Sigmoid colon (tissue), 7 donors: ENCODE results near the gene LMBR1. TPM values are rescaled to one million over a fixed set of nuclear protein-coding genes. Genes with fewer than 3 reads are reported as not detected.

Experiments used
- DNase-seq: peaks from one replicate; pipeline ENCODE4 v3.0.0-alpha.2; 2019
- H3K27ac ChIP-seq, 4 donors: fragments of 200-600 bp; sonication (generic); one replicate each; pipeline ENCODE4 v1.5.1; 2016 to 2019; ENCODE audit warnings: mild to moderate bottlenecking in 1 of 4
- H3K27me3 ChIP-seq, 3 donors: fragments of 200-600 bp; sonication (generic); one replicate each; pipeline ENCODE4 v1.5.1; 2019; ENCODE audit warnings: mild to moderate bottlenecking in 1 of 3
- H3K36me3 ChIP-seq, 4 donors: fragments of 200-600 bp; sonication (generic); one replicate each; pipeline ENCODE4 v1.5.1; 2016 to 2019
- H3K4me1 ChIP-seq, 4 donors: fragments of 200-600 bp; sonication (generic); one replicate each; pipeline ENCODE4 v1.5.1; 2017 to 2019
- H3K4me3 ChIP-seq, 4 donors: fragments of 200-600 bp; sonication (generic); one replicate each; pipeline ENCODE4 v1.5.1; 2017 to 2019; ENCODE audit warnings: mild to moderate bottlenecking in 2 of 4, moderate library complexity in 1 of 4
- H3K9me3 ChIP-seq, 4 donors: fragments of 200-600 bp in 3 of 4; sonication (generic) in 3 of 4; one replicate each; pipeline versions ENCODE4 v1.5.1 to v1.6.1; 2013 to 2019
- EP300 ChIP-seq, 4 donors: sonication (generic); formaldehyde crosslinking; IDR thresholded peaks; one replicate each; pipeline ENCODE4 v1.6.1; 2017; ENCODE audit warnings: antibody characterized with exemption in 4 of 4
- POLR2A ChIP-seq, 2 donors: fragments of 450-650 bp; IDR thresholded peaks; one replicate each; pipeline ENCODE4 v1.6.1; 2016; ENCODE audit warnings: antibody characterized with exemption in 2 of 2, mild to moderate bottlenecking in 2 of 2, moderate library complexity in 2 of 2
- POLR2AphosphoS5 ChIP-seq, 4 donors: sonication (generic); formaldehyde crosslinking; IDR thresholded peaks; one replicate each; pipeline ENCODE4 v1.6.1; 2017; ENCODE audit warnings: antibody characterized with exemption in 4 of 4
- WGBS, 2 donors: extraction: QIAGEN DNeasy Blood & Tissue Kit; methylation state at CpG; one replicate each; pipeline ENCODE4 v1.1.7; 2013; 5-methylcytosine and 5-hydroxymethylcytosine counted together
- intact Hi-C: fragments of 100-400 bp; cut with DNase I; formaldehyde crosslinking; loops from one replicate; pipeline ENCODE4 v1.15.1; 2023
- polyA plus RNA-seq, 3 donors: library from polyadenylated mRNA; stranded (reverse); fragments of 200-250 nt; gene quantifications; one replicate each; pipeline ENCODE4 v1.2.3, GENCODE V29; 2013
- total RNA-seq, 4 donors: library from RNA; depleted of rRNA; stranded (reverse); fragments of >200 nt; gene quantifications; one replicate each; pipeline ENCODE4 v1.1.0, GENCODE V29; 2016
- TF ChIP-seq, protein P1 (sequence below), 4 experiments: fragments of 450-650 bp in 3 of 4; fragments of 200-600 bp in 1 of 4; IDR thresholded peaks; one replicate each; pipeline ENCODE4 v1.5.1; 2016 to 2019; ENCODE audit warnings: antibody characterized with exemption in 4 of 4, mild to moderate bottlenecking in 3 of 4, moderate library complexity in 2 of 4
- donor health status: healthy with polysubstance abuse.
- donor health status: Bipolar disorder and iron deficiency.
- donor health status: healthy.

Gene LMBR1
- total and polyA plus RNA-seq, 7 donors = 2.5 to 60.9 (median 43.9) TPM

DNA sequence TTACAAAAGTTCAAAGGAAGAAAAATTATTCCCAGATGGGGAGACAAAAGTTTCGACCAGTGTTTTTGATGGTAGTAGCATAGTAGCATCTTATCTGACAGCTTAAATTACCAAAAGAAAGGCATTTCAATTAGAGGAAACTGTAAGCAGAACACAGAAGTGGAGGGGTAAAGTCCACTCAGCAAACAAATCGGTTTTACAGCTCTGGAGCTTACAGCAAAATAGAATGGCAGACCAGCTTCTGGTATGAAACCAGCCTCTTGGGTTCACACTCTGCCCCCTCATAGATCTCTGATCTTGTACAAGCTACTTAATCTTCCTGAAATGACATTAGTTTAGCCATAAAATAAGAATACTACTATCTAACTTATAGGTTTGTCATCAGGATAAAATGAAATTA is 133.8 kb downstream of the LMBR1 start:
- Histone ChIP-seq H3K36me3 (peaks cover 0 to 7% (median 0%) of the 10 kb centered on the region in 4 donors), H3K27me3 (no peaks in the 10 kb centered on the region), H3K4me1 (no peaks in the 10 kb centered on the region), H3K27ac (no peak overlapping the region), H3K9me3 (no peaks in the 10 kb centered on the region), H3K4me3 (no peak overlapping the region)
- no peak for DNase-seq
- TF ChIP-seq POLR2A (IDR thresholded peaks at IDR 0.05) = no peak
- TF ChIP-seq, protein P1, sequence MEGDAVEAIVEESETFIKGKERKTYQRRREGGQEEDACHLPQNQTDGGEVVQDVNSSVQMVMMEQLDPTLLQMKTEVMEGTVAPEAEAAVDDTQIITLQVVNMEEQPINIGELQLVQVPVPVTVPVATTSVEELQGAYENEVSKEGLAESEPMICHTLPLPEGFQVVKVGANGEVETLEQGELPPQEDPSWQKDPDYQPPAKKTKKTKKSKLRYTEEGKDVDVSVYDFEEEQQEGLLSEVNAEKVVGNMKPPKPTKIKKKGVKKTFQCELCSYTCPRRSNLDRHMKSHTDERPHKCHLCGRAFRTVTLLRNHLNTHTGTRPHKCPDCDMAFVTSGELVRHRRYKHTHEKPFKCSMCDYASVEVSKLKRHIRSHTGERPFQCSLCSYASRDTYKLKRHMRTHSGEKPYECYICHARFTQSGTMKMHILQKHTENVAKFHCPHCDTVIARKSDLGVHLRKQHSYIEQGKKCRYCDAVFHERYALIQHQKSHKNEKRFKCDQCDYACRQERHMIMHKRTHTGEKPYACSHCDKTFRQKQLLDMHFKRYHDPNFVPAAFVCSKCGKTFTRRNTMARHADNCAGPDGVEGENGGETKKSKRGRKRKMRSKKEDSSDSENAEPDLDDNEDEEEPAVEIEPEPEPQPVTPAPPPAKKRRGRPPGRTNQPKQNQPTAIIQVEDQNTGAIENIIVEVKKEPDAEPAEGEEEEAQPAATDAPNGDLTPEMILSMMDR (IDR thresholded peaks at IDR 0.05) = no peak
- no peak for TF ChIP-seq EP300 (IDR thresholded peaks at IDR 0.05)
- no peak for TF ChIP-seq POLR2AphosphoS5 (IDR thresholded peaks at IDR 0.05)
- intact Hi-C loops = no loop called here
- WGBS, 2 donors = 60 to 82% methylated on average over 2 of the region's 2 CpGs

DNA sequence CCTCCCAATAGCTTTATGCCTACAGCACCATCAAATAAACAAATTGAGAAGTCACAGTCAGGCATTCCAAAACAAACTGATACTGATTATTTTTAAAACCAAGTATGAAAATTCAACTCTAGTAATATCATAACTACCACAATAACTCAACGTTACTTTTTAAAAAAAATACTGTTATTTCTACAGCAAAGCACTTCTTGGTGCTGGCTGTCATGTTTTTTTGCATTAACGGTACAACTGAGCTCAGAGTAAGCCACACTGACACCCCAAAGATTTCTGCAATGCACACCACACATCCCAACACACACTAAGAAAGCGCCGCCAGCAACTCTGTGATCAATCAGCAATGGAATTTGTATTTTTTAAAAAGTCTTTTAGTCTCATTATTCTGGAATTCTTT is 138.8 kb downstream of the LMBR1 start:
- no peak for TF ChIP-seq EP300 (IDR thresholded peaks at IDR 0.05)
- TF ChIP-seq, protein P1 (IDR thresholded peaks at IDR 0.05) = no peak
- TF ChIP-seq POLR2AphosphoS5 (IDR thresholded peaks at IDR 0.05) = no peak
- TF ChIP-seq POLR2A (IDR thresholded peaks at IDR 0.05) = no peak
- WGBS, 2 donors = 86 to 93% methylated on average over 4 of the region's 4 CpGs
- no peak overlapping the region for H3K4me3 ChIP-seq
- intact Hi-C loops = no loop called here
- H3K27ac ChIP-seq = no peak overlapping the region
- no peaks in the 10 kb centered on the region for H3K4me1 ChIP-seq
- no peaks in the 10 kb centered on the region for H3K27me3 ChIP-seq
- DNase-seq = no peak
- no peaks in the 10 kb centered on the region for H3K9me3 ChIP-seq
- peaks cover 0 to 7% (median 0%) of the 10 kb centered on the region in 4 donors for H3K36me3 ChIP-seq

DNA sequence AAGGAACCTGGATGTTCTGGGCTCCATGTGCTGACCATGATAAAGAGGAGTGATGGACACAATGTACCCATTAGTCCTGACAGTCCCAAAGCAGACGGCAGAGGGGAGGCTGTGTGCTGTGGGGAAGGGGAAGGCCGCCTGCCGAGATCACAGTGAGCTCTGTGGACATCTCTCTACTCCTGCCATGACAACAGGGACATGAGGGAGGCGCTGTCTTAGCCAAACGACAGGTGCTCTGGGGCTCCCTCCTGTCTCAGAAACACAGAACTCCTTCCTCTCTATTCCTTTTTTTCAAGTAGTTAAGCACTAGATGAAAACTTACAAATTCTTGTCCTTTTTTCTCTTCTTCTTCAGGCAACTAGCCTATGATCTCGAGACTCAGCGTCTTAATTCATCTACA is 139.4 kb downstream of the LMBR1 start:
- Histone ChIP-seq H3K27me3 (no peaks in the 10 kb centered on the region), H3K9me3 (no peaks in the 10 kb centered on the region), H3K36me3 (peaks cover 0 to 7% (median 0%) of the 10 kb centered on the region in 4 donors), H3K4me3 (no peak overlapping the region), H3K4me1 (no peaks in the 10 kb centered on the region), H3K27ac (no peak overlapping the region)
- WGBS, 2 donors = 94 to 95% methylated on average over 7 of the region's 7 CpGs
- intact Hi-C loops = no loop called here
- no peak for DNase-seq
- TF ChIP-seq POLR2AphosphoS5 (IDR thresholded peaks at IDR 0.05) (no peak), EP300 (IDR thresholded peaks at IDR 0.05) (no peak)

DNA sequence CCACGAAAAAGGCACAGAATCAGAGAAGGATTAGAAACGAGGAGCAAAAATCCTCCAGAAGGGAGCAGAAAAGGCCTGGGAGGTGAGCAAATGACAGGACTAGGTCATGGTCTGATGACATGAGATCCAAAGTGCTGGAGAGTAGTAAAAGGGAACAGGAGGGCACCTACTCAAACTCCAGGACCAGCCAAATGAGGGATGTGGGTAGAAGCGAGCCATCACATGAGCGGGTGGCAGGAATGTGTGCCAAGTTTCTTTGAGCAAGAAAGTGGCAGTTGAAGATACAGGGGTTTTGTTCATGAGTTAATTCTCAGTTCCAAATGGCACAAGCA is 139.8 kb downstream of the LMBR1 start:
- TF ChIP-seq, protein P1 (IDR thresholded peaks at IDR 0.05) = no peak
- TF ChIP-seq POLR2AphosphoS5 (IDR thresholded peaks at IDR 0.05) (no peak), POLR2A (IDR thresholded peaks at IDR 0.05) (no peak), EP300 (IDR thresholded peaks at IDR 0.05) (no peak)
- Histone ChIP-seq H3K9me3 (no peaks in the 10 kb centered on the region), H3K4me3 (no peak overlapping the region), H3K27ac (no peak overlapping the region), H3K36me3 (peaks cover 0 to 7% (median 0%) of the 10 kb centered on the region in 4 donors), H3K27me3 (no peaks in the 10 kb centered on the region), H3K4me1 (no peaks in the 10 kb centered on the region)
- no peak for DNase-seq
- 93 to 98% methylated on average over 4 of the region's 4 CpGs for WGBS, 2 donors
- intact Hi-C loops = no loop called here

DNA sequence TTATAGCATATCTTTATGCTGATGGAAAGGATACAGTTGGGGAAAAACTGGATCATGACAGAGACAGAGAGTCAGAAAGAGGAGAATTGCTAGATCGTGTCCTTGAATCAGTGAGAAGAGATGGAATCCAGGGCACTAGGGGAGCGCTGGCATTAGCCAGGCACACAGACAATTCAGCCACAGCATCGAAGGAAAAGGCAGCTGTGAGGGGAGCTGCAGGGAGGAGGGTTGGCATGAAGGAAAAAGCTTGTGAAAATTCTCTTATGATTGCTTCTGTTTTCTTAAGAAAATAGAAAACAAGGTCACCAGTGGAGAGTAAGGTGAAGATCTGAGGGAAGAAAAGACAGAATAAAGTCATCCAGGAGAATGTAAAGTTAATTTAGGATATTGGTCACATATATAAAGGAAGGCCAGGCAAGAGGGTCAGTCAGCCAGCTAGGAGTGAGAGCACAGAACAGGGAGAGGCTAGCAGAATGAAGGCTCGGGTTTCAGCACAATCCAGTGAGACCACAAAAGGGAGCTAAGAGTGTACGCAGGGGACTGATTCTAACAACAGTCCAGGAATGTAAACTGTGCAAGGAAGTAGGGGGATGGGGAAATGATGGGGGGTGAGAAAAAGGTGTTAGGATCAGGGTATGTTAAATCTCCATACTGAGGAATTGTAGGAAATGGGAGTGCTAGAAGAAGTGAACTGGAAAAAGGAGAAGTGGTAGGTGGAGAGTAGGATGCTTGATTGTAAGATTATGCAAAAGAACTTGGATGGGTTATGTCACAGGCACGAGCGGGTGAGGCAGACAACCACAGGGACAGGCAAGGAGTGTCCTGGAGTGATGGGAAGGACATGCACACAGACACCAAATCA is 140.4 kb downstream of the LMBR1 start:
- Histone ChIP-seq H3K36me3 (peaks cover 0 to 7% (median 0%) of the 10 kb centered on the region in 4 donors), H3K4me3 (no peak overlapping the region), H3K27ac (no peak overlapping the region), H3K9me3 (no peaks in the 10 kb centered on the region), H3K4me1 (no peaks in the 10 kb centered on the region), H3K27me3 (no peaks in the 10 kb centered on the region)
- 88 to 93% methylated on average over 7 of the region's 7 CpGs for WGBS, 2 donors
- TF ChIP-seq, protein P1 (IDR thresholded peaks at IDR 0.05) = no peak
- TF ChIP-seq EP300 (IDR thresholded peaks at IDR 0.05) = no peak
- no peak for TF ChIP-seq POLR2AphosphoS5 (IDR thresholded peaks at IDR 0.05)
- TF ChIP-seq POLR2A (IDR thresholded peaks at IDR 0.05) = no peak
- intact Hi-C loops = no loop called here
- no peak for DNase-seq
